Measurements from ENCODE around the gene RPRML.

Gene RPRML

DNA sequence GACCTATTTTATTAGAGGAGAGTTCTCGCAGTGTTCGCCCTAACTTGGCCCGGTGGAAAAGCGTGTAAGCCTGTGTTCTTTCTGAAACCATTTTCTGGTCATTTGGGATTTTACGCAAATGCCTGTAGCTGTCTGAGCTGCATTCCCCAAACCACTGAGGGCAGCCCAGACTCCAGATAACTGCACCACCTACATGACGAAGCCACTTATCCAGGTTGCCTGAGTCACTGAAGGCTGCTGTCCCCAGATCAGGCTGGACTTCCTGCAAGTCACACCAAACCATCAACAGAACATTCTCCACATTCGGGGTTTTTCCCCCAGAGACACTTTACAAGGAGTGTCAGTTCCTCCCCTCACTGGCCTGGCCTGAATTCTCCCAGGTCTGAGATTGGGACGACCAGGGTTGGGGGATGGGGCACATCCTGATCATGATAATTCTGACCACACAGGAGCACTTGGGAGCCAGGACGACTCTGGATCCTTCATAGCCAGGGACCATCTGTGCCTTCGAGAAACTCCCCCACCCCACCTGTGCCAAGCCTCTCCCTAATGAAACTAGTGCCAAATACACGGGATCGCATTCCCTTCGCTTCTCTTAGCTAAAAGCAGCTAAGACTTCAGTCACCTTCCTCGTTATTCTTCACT is 2.3 kb downstream of the RPRML start:
- no peak for DNase-seq (ENCODE audit: low read depth)
- no peak overlapping the region for H3K4me3 ChIP-seq (ENCODE audit: low read depth, low read length)
- TF ChIP-seq, protein P1, sequence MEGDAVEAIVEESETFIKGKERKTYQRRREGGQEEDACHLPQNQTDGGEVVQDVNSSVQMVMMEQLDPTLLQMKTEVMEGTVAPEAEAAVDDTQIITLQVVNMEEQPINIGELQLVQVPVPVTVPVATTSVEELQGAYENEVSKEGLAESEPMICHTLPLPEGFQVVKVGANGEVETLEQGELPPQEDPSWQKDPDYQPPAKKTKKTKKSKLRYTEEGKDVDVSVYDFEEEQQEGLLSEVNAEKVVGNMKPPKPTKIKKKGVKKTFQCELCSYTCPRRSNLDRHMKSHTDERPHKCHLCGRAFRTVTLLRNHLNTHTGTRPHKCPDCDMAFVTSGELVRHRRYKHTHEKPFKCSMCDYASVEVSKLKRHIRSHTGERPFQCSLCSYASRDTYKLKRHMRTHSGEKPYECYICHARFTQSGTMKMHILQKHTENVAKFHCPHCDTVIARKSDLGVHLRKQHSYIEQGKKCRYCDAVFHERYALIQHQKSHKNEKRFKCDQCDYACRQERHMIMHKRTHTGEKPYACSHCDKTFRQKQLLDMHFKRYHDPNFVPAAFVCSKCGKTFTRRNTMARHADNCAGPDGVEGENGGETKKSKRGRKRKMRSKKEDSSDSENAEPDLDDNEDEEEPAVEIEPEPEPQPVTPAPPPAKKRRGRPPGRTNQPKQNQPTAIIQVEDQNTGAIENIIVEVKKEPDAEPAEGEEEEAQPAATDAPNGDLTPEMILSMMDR (conservative IDR thresholded peaks at IDR 0.05; ENCODE audit: low read depth, low read length) = peak; percentile 16

DNA sequence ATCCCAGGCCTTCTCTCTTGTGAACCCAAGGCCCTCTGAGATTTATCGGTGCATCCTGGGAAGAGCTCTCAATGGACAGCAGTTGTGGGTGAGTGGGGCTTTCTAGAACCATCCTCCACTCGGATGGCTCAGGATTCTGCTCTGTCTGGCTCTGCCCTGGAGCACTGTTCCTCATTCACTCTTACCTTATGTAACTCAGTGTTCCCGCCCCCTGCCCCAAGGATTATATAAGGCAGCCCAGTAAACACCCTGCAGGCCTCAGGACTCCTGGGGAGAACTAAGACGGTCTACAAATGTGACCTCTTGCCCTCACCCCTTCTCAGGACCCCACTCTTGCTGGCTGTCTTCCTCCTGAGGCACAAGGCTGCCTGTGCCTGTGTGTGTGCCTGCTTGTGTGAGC is 3.8 kb downstream of the RPRML start:
- TF ChIP-seq, protein P1 (conservative IDR thresholded peaks at IDR 0.05; ENCODE audit: low read depth, low read length) = no peak
- no peak for DNase-seq (ENCODE audit: low read depth)
- no peak overlapping the region for H3K4me3 ChIP-seq (ENCODE audit: low read depth, low read length)

DNA sequence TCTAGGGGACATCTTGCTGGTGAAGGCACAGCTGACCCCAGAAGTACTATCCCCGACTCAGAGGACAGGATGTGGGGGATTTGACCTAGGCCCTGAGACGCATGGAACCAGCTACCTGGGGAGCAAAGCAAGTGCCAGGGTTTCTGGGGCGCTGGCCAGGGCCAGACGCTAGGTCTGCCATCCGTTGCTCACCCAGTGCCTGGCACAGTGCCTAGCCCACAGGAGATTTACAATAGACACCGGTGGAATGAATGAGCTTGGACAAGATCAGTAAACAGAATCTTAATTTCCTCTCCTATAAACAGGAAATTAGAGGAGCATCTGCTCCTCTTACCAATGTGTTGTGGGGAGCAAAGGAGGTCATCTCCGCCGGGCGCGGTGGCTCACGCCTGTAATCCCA is 5.0 kb downstream of the RPRML start:
- no peak overlapping the region for H3K4me3 ChIP-seq (ENCODE audit: low read depth, low read length)
- DNase-seq (ENCODE audit: low read depth) = no peak
- TF ChIP-seq, protein P1 (conservative IDR thresholded peaks at IDR 0.05; ENCODE audit: low read depth, low read length) = no peak

DNA sequence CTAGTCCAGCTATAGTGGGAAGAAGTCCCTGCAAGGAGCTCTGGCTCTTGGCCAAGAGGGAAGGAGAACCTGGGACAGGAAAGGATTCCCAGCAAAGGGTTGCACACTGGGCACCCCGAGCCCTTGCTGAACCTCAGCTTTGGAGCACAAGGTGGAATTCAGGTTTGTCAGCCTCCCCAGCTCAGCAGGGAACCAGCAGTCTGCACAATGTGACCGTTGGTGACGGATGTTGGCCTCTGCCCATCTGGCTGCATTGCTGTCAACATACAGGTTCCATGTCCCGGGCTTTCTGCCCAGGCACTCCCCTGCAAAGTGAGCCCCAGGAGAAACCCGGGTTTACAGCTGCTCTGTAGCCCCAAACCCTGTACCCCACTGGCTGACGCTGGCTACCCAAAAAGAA is 6.7 kb downstream of the RPRML start:
- H3K4me3 ChIP-seq (ENCODE audit: low read depth, low read length) = no peak overlapping the region
- no peak for DNase-seq (ENCODE audit: low read depth)
- TF ChIP-seq, protein P1 (conservative IDR thresholded peaks at IDR 0.05; ENCODE audit: low read depth, low read length) = no peak

DNA sequence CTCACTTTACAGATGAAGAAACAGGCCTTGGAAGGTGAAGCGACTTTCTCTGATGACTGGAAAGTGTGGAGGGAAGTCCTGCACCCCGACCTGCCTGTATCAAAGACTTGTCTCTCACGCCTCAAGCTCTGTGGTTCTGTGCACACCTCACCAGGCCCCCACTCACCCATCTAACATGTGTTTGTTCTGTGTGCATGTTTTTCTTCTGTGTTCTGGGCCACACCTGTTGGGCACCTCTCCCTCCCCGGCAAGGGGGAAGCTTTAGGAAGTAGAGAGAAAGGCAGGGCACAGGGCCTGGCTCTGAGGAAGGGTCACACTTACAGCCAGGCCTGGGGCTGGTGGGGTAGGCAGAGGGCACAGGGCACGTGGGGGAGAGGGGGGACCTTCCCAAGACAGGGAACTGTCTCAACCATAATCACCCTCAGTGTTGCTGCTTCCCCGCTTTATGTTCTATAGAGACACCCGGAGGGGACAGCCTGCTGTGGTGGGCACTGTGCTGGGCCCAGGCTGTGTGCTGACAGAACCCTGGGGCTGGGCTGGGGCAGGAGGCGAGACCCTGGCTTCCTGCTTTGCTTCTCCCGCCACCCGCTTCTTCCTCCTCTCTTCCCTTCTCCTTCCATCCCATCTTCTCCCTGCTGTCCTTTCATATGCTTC is 7.3 kb downstream of the RPRML start:
- TF ChIP-seq, protein P1 (conservative IDR thresholded peaks at IDR 0.05; ENCODE audit: low read depth, low read length) = no peak
- H3K4me3 ChIP-seq (ENCODE audit: low read depth, low read length) = no peak overlapping the region
- DNase-seq (ENCODE audit: low read depth) = no peak

DNA sequence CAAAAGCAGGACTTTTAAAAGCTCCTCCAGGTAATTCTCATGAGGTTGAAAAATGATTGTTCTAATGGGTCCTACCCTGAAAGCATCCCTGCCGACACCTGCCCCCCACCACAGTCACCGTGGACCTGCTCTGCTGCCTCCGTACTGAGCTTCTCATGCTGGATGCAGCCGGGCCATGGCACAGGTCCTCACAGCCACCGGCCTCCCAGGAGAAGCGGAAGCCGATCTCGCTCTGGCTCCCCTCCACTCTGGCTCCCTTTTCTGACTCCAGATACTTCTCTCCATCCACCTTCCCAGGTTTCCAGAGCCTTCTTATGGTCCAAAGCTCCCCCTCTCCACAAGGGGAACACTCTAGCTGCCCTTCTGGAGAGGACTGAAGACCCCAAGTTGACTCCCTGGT is 10.2 kb downstream of the RPRML start:
- TF ChIP-seq, protein P1 (conservative IDR thresholded peaks at IDR 0.05; ENCODE audit: low read depth, low read length) = no peak
- no peak for DNase-seq (ENCODE audit: low read depth)
- H3K4me3 ChIP-seq (ENCODE audit: low read depth, low read length) = no peak overlapping the region
